Kidney (tissue), 22 donors: ENCODE measurements around the gene FARP1. TPM values are rescaled to one million over a fixed set of nuclear protein-coding genes. Genes with fewer than 3 reads are reported as not detected.

Source experiments
- DNase-seq, 5 donors: peaks; one replicate each; pipeline ENCODE4 v3.0.0-alpha.2; 2013 to 2020
- FAIRE-seq: peaks from 2 replicates; lab custom pipeline; 2012; peaks lifted over from hg19 to GRCh38; lab: Jason Lieb, UNC
- H3K27ac ChIP-seq, 2 donors: one replicate each; pipeline ENCODE4 v1.7.0; 2013; ENCODE audit warnings: low read depth in 2 of 2, low read length in 2 of 2, inconsistent platforms in 1 of 2
- H3K27me3 ChIP-seq: one replicate; pipeline ENCODE4 v1.7.1; 2013; ENCODE audit warnings: low read length, inconsistent platforms; ENCODE audit not compliant: control insufficient read depth, insufficient read depth
- H3K36me3 ChIP-seq, 3 donors: one replicate each; pipeline versions ENCODE4 v1.7.0 to v1.7.1; 2013; ENCODE audit warnings: low read length in 3 of 3, control low read depth in 1 of 3, inconsistent platforms in 1 of 3; ENCODE audit not compliant: insufficient read depth in 3 of 3, control insufficient read depth in 2 of 3
- H3K4me1 ChIP-seq, 3 donors: one replicate each; pipeline versions ENCODE4 v1.7.0 to v1.7.1; 2013; ENCODE audit warnings: low read length in 3 of 3, inconsistent platforms in 1 of 3, low read depth in 1 of 3; ENCODE audit not compliant: control insufficient read depth in 2 of 3, insufficient read depth in 2 of 3
- H3K4me3 ChIP-seq, 3 donors: one replicate each; pipeline versions ENCODE4 v1.7.0 to v1.8.1; 2013; ENCODE audit warnings: low read length in 3 of 3, control low read depth in 1 of 3, inconsistent platforms in 1 of 3
- H3K9ac ChIP-seq, 3 donors: one replicate each; pipeline versions ENCODE4 v1.7.0 to v1.7.1; 2013; ENCODE audit warnings: low read length in 3 of 3, control low read depth in 1 of 3, inconsistent platforms in 1 of 3
- H3K9me3 ChIP-seq, 3 donors: one replicate each; pipeline versions ENCODE4 v1.7.0 to v1.7.1; 2013; ENCODE audit warnings: low read length in 3 of 3, control low read depth in 1 of 3, inconsistent platforms in 1 of 3; ENCODE audit not compliant: control insufficient read depth in 2 of 3, insufficient read depth in 1 of 3
- CTCF ChIP-seq: IDR thresholded peaks from 3 replicates; pipeline ENCODE4 v1.5.1; 2012; ENCODE audit warnings: mild to moderate bottlenecking, moderate library complexity, borderline replicate concordance; ENCODE audit not compliant: insufficient read depth; ENCODE audit errors: extremely low read depth
- intact Hi-C: fragments of 100-400 bp; cut with DNase I; formaldehyde crosslinking; loops from one replicate; pipeline ENCODE4 v1.11.1; 2022
- long read RNA-seq, 10 donors: library from polyadenylated mRNA in 1 of 10; unstranded in 1 of 10; transcript quantifications; one replicate each; pipeline ENCODE4 v2.0.0 and lab custom pipeline, GENCODE V29; 2021 to 2026
- polyA plus RNA-seq: library from polyadenylated mRNA; stranded (reverse); fragments of 350-450 nt; fragmentation: Illumina TruSeq; extraction: RNeasy Lipid Tissue Mini Kit (QIAGEN cat#74804); gene quantifications from one replicate; pipeline ENCODE4 v1.2.3, GENCODE V29; 2014; ENCODE audit warnings: low read depth, low replicate concordance; ENCODE audit not compliant: insufficient read depth
- total RNA-seq: library from RNA; stranded (reverse); fragmentation: NEBNext Ultra II Directional; extraction: Animal tissue kit (Norgen Biotek cat#: 25700); gene quantifications from one replicate; pipeline ENCODE4 v1.2.1, GENCODE V29; 2021
- donor health status: control.
- donor health status: control.
- donor health status: control.
- donor health status: control.
- donor health status: control.
- donor health status: DM: yes; HTN: yes; CAD: no.
- donor health status: Normal renal cell carcinoma (clear cell type).

The FARP1 gene
- total RNA-seq (229 TPM), polyA plus RNA-seq (123 TPM)
- long read RNA-seq, donor 1, full-length matches to known transcripts, result 16 of 72 reads
- long read RNA-seq, donor 1, partial matches to known transcripts, result 56 of 72 reads
- long read RNA-seq, donor 1, other reads (novel, unspliced or antisense), result 0 of 72 reads
- long read RNA-seq, donor 2, full-length matches to known transcripts, result 9 of 22 reads
- long read RNA-seq, donor 2, partial matches to known transcripts, result 13 of 22 reads
- long read RNA-seq, donor 2, other reads (novel, unspliced or antisense), result 0 of 22 reads
- long read RNA-seq, donor 3, full-length matches to known transcripts, result 14 of 126 reads
- long read RNA-seq, donor 3, partial matches to known transcripts, result 75 of 126 reads
- long read RNA-seq, donor 3, other reads (novel, unspliced or antisense), result 37 of 126 reads
- long read RNA-seq, donor 4, full-length matches to known transcripts, result 13 of 120 reads
- long read RNA-seq, donor 4, partial matches to known transcripts, result 58 of 120 reads
- long read RNA-seq, donor 4, other reads (novel, unspliced or antisense), result 49 of 120 reads
- long read RNA-seq, donor 5, result 0 reads
- long read RNA-seq, donor 6, partial matches to known transcripts, result 0 of 3 reads
- long read RNA-seq, donor 6, other reads (novel, unspliced or antisense), result 0 of 3 reads
- long read RNA-seq, donor 7, full-length matches to known transcripts, result 25 of 114 reads
- long read RNA-seq, donor 7, partial matches to known transcripts, result 53 of 114 reads
- long read RNA-seq, donor 7, other reads (novel, unspliced or antisense), result 36 of 114 reads
- long read RNA-seq, donor 8, full-length matches to known transcripts, result 9 of 73 reads
- long read RNA-seq, donor 8, partial matches to known transcripts, result 64 of 73 reads
- long read RNA-seq, donor 8, other reads (novel, unspliced or antisense), result 0 of 73 reads
- long read RNA-seq, donor 9, full-length matches to known transcripts, result 5 of 54 reads
- long read RNA-seq, donor 9, partial matches to known transcripts, result 32 of 54 reads
- long read RNA-seq, donor 9, other reads (novel, unspliced or antisense), result 17 of 54 reads
- long read RNA-seq, donor 10, full-length matches to known transcripts, result 12 of 115 reads
- long read RNA-seq, donor 10, partial matches to known transcripts, result 65 of 115 reads
- long read RNA-seq, donor 10, other reads (novel, unspliced or antisense), result 38 of 115 reads

GRCh38 chr13:98142380-98143156 lies at the start of gene FARP1:
TSS of gene FARP1 (plus strand) at chr13:98143094. CDS start at chr13:98213243, 70,149 bp downstream.
- DNase-seq, result peak; percentile 86 to 94 (median 91)
- Histone ChIP-seq H3K4me3 (peak within 1 kb of the TSS; percentile 73 to 82 (median 82)), H3K36me3 (no peaks in the 10 kb centered on the region), H3K27ac (peak within 1 kb of the TSS; percentile 83), H3K9me3 (no peaks in the 10 kb centered on the region), H3K9ac (peak within 1 kb of the TSS; percentile 76 to 98 (median 80)), H3K4me1 (peaks cover 0 to 13% (median 8%) of the 10 kb centered on the region in 3 donors), H3K27me3 (no peaks in the 10 kb centered on the region)
- no peak for FAIRE-seq
- TF ChIP-seq CTCF, result peak; percentile 55
- intact Hi-C loops, result no loop called here

GRCh38 chr13:98094678-98095266 lies 48.1 kb upstream of the FARP1 start:
- no peak overlapping the region for H3K9ac ChIP-seq
- intact Hi-C loops, result no loop called here

More at GRCh38 chr13:98094678-98095266, 48.1 kb upstream of the FARP1 start:
- FAIRE-seq (no peak), DNase-seq (no peak)
- no peak overlapping the region for H3K4me3 ChIP-seq
- no peaks in the 10 kb centered on the region for H3K36me3 ChIP-seq
- no peak overlapping the region for H3K27ac ChIP-seq
- H3K9me3 ChIP-seq, result peaks cover 0 to 4% (median 0%) of the 10 kb centered on the region in 3 donors
- H3K4me1 ChIP-seq, result no peaks in the 10 kb centered on the region
- H3K27me3 ChIP-seq, result no peaks in the 10 kb centered on the region
- TF ChIP-seq CTCF, result no peak
